K562 (cell line): Measurements from ENCODE around the gene TEX51.

ENCODE experiments used
- BRCA1 ChIP-seq, 2 experiments: fragments of 450-650 bp in 1 of 2; sonication (generic) in 1 of 2; formaldehyde crosslinking in 1 of 2; IDR thresholded peaks; 2 replicates each; pipeline versions ENCODE4 v1.5.0 to v1.6.1; 2017 to 2020; ENCODE audit warnings: mild to moderate bottlenecking in 1 of 2, missing genetic modification reagents in 1 of 2
- CTCF ChIP-seq, 3 experiments: IDR thresholded peaks in 2 of 3; conservative IDR thresholded peaks in 1 of 3; 2 replicates each; pipeline ENCODE4 v1.5.1; 2011 to 2012; ENCODE audit warnings: low read length in 3 of 3, mild to moderate bottlenecking in 3 of 3, control low read depth in 2 of 3, improper control_type of control experiment in 1 of 3, inconsistent platforms in 1 of 3, low read depth in 1 of 3, mixed read lengths in 1 of 3, moderate library complexity in 1 of 3; ENCODE audit not compliant: insufficient read depth in 2 of 3
- HCFC1 ChIP-seq: IDR thresholded peaks from 2 replicates; pipeline ENCODE4 v1.6.1; 2012; ENCODE audit warnings: low read depth, low read length, improper control_type of control experiment
- RFX1 ChIP-seq: fragments of 450-650 bp; IDR thresholded peaks from 2 replicates; pipeline ENCODE4 v1.6.1; 2016; ENCODE audit warnings: mild to moderate bottlenecking, moderate library complexity
- UBTF ChIP-seq, 2 experiments: IDR thresholded peaks; 2 replicates each; pipeline ENCODE4 v1.6.1; 2012; ENCODE audit warnings: improper control_type of control experiment in 2 of 2, low read depth in 2 of 2, low read length in 2 of 2, borderline replicate concordance in 1 of 2
- ZNF140 ChIP-seq: fragments of 250-450 bp; sonication (Bioruptor Pico); IDR thresholded peaks from 2 replicates; pipeline ENCODE4 v1.8.0; 2021; ENCODE audit warnings: moderate library complexity, mild to moderate bottlenecking, inconsistent platforms
- TF ChIP-seq, protein P1 (sequence below): sonication (generic); formaldehyde crosslinking; IDR thresholded peaks from 2 replicates; pipeline ENCODE4 v1.8.1; 2023; ENCODE audit warnings: mild to moderate bottlenecking, missing genetic modification reagents
- TF ChIP-seq, protein P2 (sequence below), 2 experiments: fragments of 450-650 bp; formaldehyde crosslinking in 1 of 2; IDR thresholded peaks; 2 replicates each; pipeline versions ENCODE4 v1.4.0 to v1.6.1; 2014 to 2020; ENCODE audit warnings: mild to moderate bottlenecking in 2 of 2, borderline replicate concordance in 1 of 2, low read depth in 1 of 2

GRCh38 chr2:126890551-126891450, 7.9 kb upstream of the TEX51 start:
- TF ChIP-seq RFX1 (no peak), ZNF140 (CRISPR knock-in tag) (no peak), BRCA1 (IDR thresholded peaks at IDR 0.05) (no peak), BRCA1 (CRISPR knock-in tag; IDR thresholded peaks at IDR 0.05) (no peak), HCFC1 (no peak), UBTF (IDR thresholded peaks at IDR 0.05; ENCODE audit: borderline replicate concordance in 1 of 2, low read depth in 2 of 2, low read length in 2 of 2) (no peak), CTCF (IDR thresholded peaks at IDR 0.05 in 2 of 3, conservative IDR thresholded peaks at IDR 0.05 in 1 of 3; ENCODE audit: insufficient read depth in 2 of 3, low read depth in 1 of 3, low read length in 3 of 3) (no peak)
- TF ChIP-seq, protein P1, sequence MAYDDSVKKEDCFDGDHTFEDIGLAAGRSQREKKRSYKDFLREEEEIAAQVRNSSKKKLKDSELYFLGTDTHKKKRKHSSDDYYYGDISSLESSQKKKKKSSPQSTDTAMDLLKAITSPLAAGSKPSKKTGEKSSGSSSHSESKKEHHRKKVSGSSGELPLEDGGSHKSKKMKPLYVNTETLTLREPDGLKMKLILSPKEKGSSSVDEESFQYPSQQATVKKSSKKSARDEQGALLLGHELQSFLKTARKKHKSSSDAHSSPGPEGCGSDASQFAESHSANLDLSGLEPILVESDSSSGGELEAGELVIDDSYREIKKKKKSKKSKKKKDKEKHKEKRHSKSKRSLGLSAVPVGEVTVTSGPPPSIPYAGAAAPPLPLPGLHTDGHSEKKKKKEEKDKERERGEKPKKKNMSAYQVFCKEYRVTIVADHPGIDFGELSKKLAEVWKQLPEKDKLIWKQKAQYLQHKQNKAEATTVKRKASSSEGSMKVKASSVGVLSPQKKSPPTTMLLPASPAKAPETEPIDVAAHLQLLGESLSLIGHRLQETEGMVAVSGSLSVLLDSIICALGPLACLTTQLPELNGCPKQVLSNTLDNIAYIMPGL (CRISPR knock-in tag) = no peak
- TF ChIP-seq, protein P2, sequence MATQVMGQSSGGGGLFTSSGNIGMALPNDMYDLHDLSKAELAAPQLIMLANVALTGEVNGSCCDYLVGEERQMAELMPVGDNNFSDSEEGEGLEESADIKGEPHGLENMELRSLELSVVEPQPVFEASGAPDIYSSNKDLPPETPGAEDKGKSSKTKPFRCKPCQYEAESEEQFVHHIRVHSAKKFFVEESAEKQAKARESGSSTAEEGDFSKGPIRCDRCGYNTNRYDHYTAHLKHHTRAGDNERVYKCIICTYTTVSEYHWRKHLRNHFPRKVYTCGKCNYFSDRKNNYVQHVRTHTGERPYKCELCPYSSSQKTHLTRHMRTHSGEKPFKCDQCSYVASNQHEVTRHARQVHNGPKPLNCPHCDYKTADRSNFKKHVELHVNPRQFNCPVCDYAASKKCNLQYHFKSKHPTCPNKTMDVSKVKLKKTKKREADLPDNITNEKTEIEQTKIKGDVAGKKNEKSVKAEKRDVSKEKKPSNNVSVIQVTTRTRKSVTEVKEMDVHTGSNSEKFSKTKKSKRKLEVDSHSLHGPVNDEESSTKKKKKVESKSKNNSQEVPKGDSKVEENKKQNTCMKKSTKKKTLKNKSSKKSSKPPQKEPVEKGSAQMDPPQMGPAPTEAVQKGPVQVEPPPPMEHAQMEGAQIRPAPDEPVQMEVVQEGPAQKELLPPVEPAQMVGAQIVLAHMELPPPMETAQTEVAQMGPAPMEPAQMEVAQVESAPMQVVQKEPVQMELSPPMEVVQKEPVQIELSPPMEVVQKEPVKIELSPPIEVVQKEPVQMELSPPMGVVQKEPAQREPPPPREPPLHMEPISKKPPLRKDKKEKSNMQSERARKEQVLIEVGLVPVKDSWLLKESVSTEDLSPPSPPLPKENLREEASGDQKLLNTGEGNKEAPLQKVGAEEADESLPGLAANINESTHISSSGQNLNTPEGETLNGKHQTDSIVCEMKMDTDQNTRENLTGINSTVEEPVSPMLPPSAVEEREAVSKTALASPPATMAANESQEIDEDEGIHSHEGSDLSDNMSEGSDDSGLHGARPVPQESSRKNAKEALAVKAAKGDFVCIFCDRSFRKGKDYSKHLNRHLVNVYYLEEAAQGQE (IDR thresholded peaks at IDR 0.05; ENCODE audit: borderline replicate concordance) = no peak
- TF ChIP-seq, protein P2 (CRISPR knock-in tag; IDR thresholded peaks at IDR 0.05; ENCODE audit: low read depth) = no peak
